Keratinocyte (primary cell): Measurements from ENCODE around the gene PCYT1B. TPM values are rescaled to one million over a fixed set of nuclear protein-coding genes. Genes with fewer than 3 reads are reported as not detected.

Experiments
- DNase-seq: peaks from one replicate; pipeline ENCODE4 v3.0.0-alpha.2; 2011; ENCODE audit warnings: low read depth, missing footprints, low spot score
- FAIRE-seq: peaks from 2 replicates; lab custom pipeline; 2011; peaks lifted over from hg19 to GRCh38; lab: Jason Lieb, UNC
- H2AFZ ChIP-seq: 2 replicates; pipeline ENCODE4 v1.6.0; 2012; ENCODE audit warnings: low read length, control low read depth, inconsistent platforms; ENCODE audit not compliant: control insufficient read depth
- H3K27ac ChIP-seq: 2 replicates; pipeline ENCODE4 v1.5.1; 2011; ENCODE audit warnings: low read length; ENCODE audit not compliant: control insufficient read depth, insufficient read depth
- H3K27me3 ChIP-seq: 3 replicates; pipeline ENCODE4 v1.6.0; 2011; ENCODE audit warnings: low read length; ENCODE audit not compliant: control insufficient read depth, insufficient read depth; ENCODE audit errors: extremely low read depth
- H3K36me3 ChIP-seq, 2 experiments: 2 replicates in 1 of 2; 3 replicates in 1 of 2; pipeline ENCODE4 v1.5.1; 2011; ENCODE audit warnings: low read length in 2 of 2, mild to moderate bottlenecking in 1 of 2; ENCODE audit not compliant: control insufficient read depth in 2 of 2, insufficient read depth in 2 of 2; ENCODE audit errors: extremely low read depth in 1 of 2
- H3K4me1 ChIP-seq: 3 replicates; pipeline ENCODE4 v1.5.1; 2011; ENCODE audit warnings: low read length; ENCODE audit not compliant: control insufficient read depth, insufficient read depth; ENCODE audit errors: extremely low read depth
- H3K4me2 ChIP-seq: 3 replicates; pipeline ENCODE4 v1.6.0; 2011; ENCODE audit warnings: low read depth, low read length; ENCODE audit not compliant: control insufficient read depth, insufficient read depth; ENCODE audit errors: extremely low read depth
- H3K4me3 ChIP-seq, 3 experiments: fragments of 200-600 bp in 1 of 3; sonication (generic) in 1 of 3; 2 replicates in 2 of 3; 3 replicates in 1 of 3; pipeline ENCODE4 v1.5.1; 2011 to 2016; ENCODE audit warnings: low read length in 3 of 3, mild to moderate bottlenecking in 3 of 3, control low read depth in 2 of 3, inconsistent platforms in 1 of 3, low read depth in 1 of 3, mixed read lengths in 1 of 3, mixed run types in 1 of 3, moderate library complexity in 1 of 3; ENCODE audit not compliant: control insufficient read depth in 2 of 3, insufficient read depth in 2 of 3; ENCODE audit errors: extremely low read depth in 1 of 3
- H3K79me2 ChIP-seq: 2 replicates; pipeline ENCODE4 v1.6.0; 2012; ENCODE audit warnings: low read length; ENCODE audit not compliant: control insufficient read depth, insufficient read depth
- H3K9ac ChIP-seq: 3 replicates; pipeline ENCODE4 v1.6.0; 2011; ENCODE audit warnings: low read length; ENCODE audit not compliant: control insufficient read depth, insufficient read depth; ENCODE audit errors: extremely low read depth
- H3K9me1 ChIP-seq: 3 replicates; pipeline ENCODE4 v1.6.0; 2011; ENCODE audit warnings: low read length; ENCODE audit not compliant: control insufficient read depth, insufficient read depth; ENCODE audit errors: extremely low read depth
- H3K9me3 ChIP-seq: 2 replicates; pipeline ENCODE4 v1.5.1; 2012; ENCODE audit warnings: low read depth, low read length; ENCODE audit not compliant: control insufficient read depth
- H4K20me1 ChIP-seq: 3 replicates; pipeline ENCODE4 v1.6.0; 2011; ENCODE audit warnings: low read length; ENCODE audit not compliant: control insufficient read depth, insufficient read depth; ENCODE audit errors: extremely low read depth
- CTCF ChIP-seq, 3 experiments: IDR thresholded peaks in 1 of 3; conservative IDR thresholded peaks in 1 of 3; optimal IDR thresholded peaks in 1 of 3; 2 replicates in 2 of 3; 3 replicates in 1 of 3; pipeline versions ENCODE3 to v1.5.1; 2011; ENCODE audit warnings: low read length in 3 of 3, mild to moderate bottlenecking in 3 of 3, moderate library complexity in 2 of 3, control low read depth in 1 of 3, inconsistent platforms in 1 of 3; ENCODE audit not compliant: insufficient read depth in 2 of 3; ENCODE audit errors: extremely low read depth in 1 of 3
- EZH2 ChIP-seq: IDR thresholded peaks from one replicate; pipeline ENCODE4 v1.6.1; 2012; ENCODE audit warnings: inconsistent platforms, mild to moderate bottlenecking, low read length, moderate library complexity
- dilution Hi-C: fragments of 300-500 bp; cut with MboI; formaldehyde crosslinking; loops from one replicate; pipeline ENCODE4 v1.7.0; 2020; ENCODE audit warnings: low sequenced_read_pairs; ENCODE audit not compliant: extremely low pct_ligation_motif_present
- polyA plus RNA-seq, 5 experiments: library from polyadenylated mRNA; depleted of rRNA in 3 of 5; stranded (reverse) in 3 of 5; stranded (forward) in 1 of 5; unstranded in 1 of 5; fragments of >200 nt; gene quantifications; 1 replicate in 1 of 5; 2 replicates in 3 of 5; 3 replicates in 1 of 5; pipeline versions ENCODE4 v1.2.1 to v1.2.3, GENCODE V29; 2011 to 2012; ENCODE audit warnings: missing spikeins in 2 of 5, low read depth in 1 of 5, low replicate concordance in 1 of 5

PCYT1B gene
- polyA plus RNA-seq, 1 donor (not counting 4 experiments of a cell fraction or from before 2014, with no cell fraction given): 3.7 TPM

DNA sequence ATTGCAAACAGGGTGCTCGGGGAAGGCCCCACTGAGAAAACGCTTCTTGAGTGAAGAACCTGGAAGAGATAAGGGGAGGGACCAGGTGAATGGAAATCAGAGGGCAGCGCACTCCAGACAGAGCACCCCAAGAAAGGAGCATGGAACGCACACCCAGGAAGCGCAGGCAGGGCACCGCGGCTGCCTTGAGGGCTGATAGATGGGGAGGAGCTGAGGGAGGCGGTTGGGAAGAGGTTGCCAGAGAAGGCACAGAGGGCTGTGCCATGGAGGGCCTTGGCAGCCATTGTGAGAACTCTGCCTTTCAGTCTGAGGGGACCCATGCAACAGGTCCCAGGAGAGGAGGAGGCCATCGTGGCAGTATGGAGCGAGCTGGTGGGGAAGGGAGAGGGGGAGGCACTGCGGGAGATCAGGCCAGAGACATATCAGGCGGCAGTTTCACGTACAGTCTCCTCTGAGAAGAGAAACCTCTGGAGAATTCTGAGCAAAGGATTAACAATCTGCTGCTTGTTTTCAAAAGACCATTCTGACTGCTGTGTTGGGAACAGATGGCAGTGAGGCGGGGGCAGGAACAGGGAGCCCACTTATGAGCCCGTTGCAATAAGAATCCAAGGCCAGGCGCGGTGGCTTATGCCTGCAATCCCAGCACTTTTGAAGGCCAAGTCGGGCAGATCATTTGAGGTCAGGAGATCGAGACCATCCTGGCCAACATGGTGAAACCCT is 83.7 kb downstream of the PCYT1B start:
- H3K4me3 ChIP-seq: no peak overlapping the region
- no peak for FAIRE-seq
- H3K4me1 ChIP-seq: no peaks in the 10 kb centered on the region
- no peaks in the 10 kb centered on the region for H3K9me3 ChIP-seq
- TF ChIP-seq CTCF (optimal IDR thresholded peaks at IDR 0.05 in 1 of 3, IDR thresholded peaks at IDR 0.05 in 1 of 3, conservative IDR thresholded peaks at IDR 0.05 in 1 of 3; ENCODE audit: extremely low read depth in 1 of 3, insufficient read depth in 2 of 3, low read length in 3 of 3) (no peak), EZH2 (no peak)
- no peak overlapping the region for H3K9ac ChIP-seq
- no peaks in the 10 kb centered on the region for H4K20me1 ChIP-seq
- no peak overlapping the region for H3K4me2 ChIP-seq
- no peak overlapping the region for H3K27ac ChIP-seq
- H3K36me3 ChIP-seq: no peaks in the 10 kb centered on the region
- H3K79me2 ChIP-seq: no peaks in the 10 kb centered on the region
- no peaks in the 10 kb centered on the region for H3K9me1 ChIP-seq
- H2AFZ ChIP-seq: no peak overlapping the region
- dilution Hi-C loops: no loop called here
- DNase-seq: no peak
- H3K27me3 ChIP-seq: no peaks in the 10 kb centered on the region

- DNase-seq (no peak), FAIRE-seq (no peak)
- TF ChIP-seq EZH2: no peak
- TF ChIP-seq CTCF (optimal IDR thresholded peaks at IDR 0.05 in 1 of 3, IDR thresholded peaks at IDR 0.05 in 1 of 3, conservative IDR thresholded peaks at IDR 0.05 in 1 of 3; ENCODE audit: extremely low read depth in 1 of 3, insufficient read depth in 2 of 3, low read length in 3 of 3): no peak
- Histone ChIP-seq H3K9me1 (no peaks in the 10 kb centered on the region), H3K79me2 (no peaks in the 10 kb centered on the region), H3K4me3 (no peak overlapping the region), H3K36me3 (no peaks in the 10 kb centered on the region), H3K27ac (no peak overlapping the region), H3K4me2 (no peak overlapping the region), H4K20me1 (no peaks in the 10 kb centered on the region), H2AFZ (no peak overlapping the region), H3K27me3 (no peaks in the 10 kb centered on the region), H3K9ac (no peak overlapping the region), H3K9me3 (no peaks in the 10 kb centered on the region), H3K4me1 (no peaks in the 10 kb centered on the region)
- dilution Hi-C loops: no loop called here
Measured at GRCh38 chrX:24561121-24561520, 86.0 kb downstream of the PCYT1B start.
